Hematopoietic multipotent progenitor cell treated with erythropoietin and hydrocortisone succinate and interleukin-3 and kit ligand, for 8 days (in vitro differentiated cells): ENCODE data around the gene SHOX.
"Not testable (repeated sequence)": the region's sequence is repeated elsewhere in the genome, so short reads cannot be mapped to it uniquely, and the experiment has no call there.

Experiments
- DNase-seq: peaks from one replicate; pipeline ENCODE4 v3.0.0-alpha.2; 2015

Gene SHOX

GRCh38 chrX:630612-631496 is at the start of gene SHOX:
TSS of gene SHOX (plus strand) at chrX:630791. CDS start at chrX:630898, 107 bp downstream.
- DNase-seq, result no peak

DNA sequence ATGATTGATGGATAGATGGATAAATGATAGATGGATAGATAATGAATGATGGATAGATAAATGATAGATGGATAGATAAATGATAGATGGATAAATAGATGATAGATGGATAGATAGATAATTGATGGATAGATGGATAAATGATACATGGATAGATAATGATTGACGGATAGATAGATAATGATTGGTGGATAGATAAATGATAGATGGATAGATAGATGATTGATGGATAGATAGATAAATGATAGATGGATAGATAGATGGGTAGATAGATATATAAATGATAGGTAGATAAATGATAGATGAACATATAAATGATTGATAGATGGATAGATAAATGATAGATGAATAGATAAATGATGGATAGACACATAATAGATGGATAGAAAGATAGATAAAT is 49.5 kb upstream of the SHOX start:
- no peak for DNase-seq

DNA sequence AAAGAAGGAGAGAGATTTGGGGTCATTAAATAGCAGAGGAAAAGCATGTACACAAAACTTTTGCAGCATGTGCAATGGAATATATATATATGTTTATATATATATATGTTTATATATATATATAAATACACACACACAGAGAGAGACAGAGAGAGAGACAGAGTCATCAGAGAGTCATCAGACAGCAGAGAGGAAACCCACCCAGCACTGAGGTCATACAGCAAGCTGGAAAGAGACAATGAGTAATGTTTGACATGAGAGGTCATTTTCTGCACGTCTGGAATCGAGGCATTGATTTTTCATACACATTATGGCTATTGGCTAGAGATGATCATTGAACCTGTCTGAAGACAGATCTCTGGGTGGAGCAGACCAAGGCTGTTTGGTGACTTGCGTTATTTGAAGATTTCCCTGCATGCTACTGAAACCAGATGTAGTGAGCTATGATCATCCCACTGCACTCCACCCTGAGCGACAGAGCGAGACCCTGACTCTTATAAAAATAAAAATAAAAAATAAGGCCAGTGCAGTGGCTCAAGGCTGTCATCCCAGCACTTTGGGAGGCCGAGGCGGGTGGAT is 48.8 kb upstream of the SHOX start:
- no peak for DNase-seq

- DNase-seq, result no peak
Measured at GRCh38 chrX:584572-584971, 46.0 kb upstream of the SHOX start.

- DNase-seq, result no peak
Measured at GRCh38 chrX:585115-585808, 45.3 kb upstream of the SHOX start.

DNA sequence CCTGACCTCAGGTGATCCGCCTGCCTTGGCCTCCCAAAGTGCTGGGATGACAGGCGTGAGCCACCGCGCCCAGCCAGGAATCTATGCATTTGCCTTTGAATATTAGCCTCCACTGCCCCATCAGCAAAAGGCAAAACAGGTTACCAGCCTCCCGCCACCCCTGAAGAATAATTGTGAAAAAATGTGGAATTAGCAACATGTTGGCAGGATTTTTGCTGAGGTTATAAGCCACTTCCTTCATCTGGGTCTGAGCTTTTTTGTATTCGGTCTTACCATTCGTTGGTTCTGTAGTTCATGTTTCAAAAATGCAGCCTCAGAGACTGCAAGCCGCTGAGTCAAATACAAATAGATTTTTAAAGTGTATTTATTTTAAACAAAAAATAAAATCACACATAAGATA is 44.2 kb upstream of the SHOX start:
- DNase-seq, result no peak

DNA sequence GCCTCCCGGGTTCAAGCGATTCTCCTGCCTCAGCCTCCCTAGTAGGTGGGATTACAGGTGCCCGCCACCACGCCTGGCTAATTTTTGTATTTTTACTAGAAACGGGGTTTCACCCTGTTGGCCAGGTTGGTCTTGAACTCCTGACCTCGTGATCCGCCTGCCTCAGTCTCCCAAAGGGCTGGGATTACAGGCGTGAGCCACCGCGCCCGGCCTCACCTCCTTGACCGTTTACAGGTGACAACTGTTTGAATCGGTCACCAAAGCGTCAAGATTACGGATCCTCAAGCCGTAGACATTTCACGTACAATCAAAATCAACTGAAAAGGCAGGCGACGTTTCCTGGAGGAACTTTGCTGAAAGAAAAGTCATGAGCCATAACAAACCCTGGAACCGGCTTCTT is 41.3 kb upstream of the SHOX start:
- DNase-seq, result not testable (repeated sequence)

DNA sequence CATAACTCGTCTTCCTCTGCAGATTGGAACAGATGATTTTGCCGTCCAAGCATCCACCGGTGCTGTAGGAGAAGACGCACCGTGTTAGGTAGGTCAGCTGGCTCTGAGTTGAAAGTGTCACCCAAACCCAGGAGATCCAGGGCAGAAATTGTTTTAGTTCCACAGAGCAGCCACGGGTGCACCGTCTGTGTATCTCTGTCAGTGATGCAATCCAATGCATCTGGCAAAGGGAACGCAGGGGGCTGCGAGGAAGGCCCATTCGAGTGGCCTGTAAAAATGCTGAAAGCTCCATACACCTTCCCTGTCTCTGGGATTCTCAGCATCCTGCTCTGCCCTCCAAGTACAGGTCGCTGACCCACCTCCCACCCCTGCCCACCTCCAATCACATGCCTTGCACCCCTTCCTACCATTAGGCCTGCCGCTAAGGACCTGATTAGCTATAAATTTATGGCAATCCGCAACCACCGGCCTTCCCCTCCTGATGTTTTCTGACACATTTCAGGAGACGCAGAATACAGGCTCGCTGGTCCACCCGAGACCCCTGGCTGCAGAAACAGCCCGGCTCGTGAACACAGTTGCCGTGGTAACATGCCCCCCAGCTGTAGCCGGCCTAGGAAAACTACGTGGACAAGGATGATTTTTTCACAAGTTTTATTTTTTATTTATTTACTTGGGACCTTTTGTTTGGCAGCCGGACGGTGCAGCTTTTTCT is 39.7 kb upstream of the SHOX start:
- no peak for DNase-seq

GRCh38 chrX:599837-600715 is 30.5 kb upstream of the SHOX start:
- DNase-seq, result no peak

DNA sequence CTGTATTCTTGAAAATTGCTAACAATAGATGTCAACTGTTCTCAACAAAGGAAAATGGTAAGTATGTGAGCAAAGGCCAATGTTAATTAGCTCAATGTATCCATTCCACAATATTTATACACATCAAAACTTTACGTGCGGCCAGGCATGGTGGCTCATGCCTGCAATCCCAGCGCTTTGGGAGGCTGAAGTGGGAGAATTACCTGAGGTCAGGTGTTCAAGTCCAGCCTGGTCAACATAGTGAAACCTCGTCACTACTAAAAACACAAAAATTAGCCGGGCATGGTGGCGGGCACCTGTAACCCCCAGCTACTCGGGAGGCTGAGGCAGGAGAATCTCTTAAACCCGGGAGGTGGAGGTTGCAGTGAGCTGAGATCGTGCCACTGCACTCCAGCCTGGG is 27.6 kb upstream of the SHOX start:
- not testable (repeated sequence) for DNase-seq

DNA sequence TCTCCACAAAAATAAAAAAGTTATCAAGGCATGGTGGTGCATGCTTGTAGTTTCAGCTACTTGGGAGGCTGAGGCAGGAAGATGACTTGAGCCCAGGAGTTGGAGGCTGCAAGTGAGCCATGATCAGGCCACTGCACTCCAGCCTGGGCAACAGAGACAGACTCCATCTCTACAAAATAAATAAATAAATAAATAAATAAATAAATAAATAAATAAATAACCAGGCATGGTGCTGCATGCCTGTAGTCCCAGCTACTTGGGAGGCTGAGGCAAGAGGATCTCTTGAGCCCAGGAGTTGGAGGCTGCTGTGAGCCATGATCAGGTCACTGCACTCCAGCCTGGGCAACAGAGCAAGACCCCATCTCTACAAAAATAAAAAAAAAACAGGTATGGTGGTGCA is 26.0 kb upstream of the SHOX start:
- not testable (repeated sequence) for DNase-seq

DNA sequence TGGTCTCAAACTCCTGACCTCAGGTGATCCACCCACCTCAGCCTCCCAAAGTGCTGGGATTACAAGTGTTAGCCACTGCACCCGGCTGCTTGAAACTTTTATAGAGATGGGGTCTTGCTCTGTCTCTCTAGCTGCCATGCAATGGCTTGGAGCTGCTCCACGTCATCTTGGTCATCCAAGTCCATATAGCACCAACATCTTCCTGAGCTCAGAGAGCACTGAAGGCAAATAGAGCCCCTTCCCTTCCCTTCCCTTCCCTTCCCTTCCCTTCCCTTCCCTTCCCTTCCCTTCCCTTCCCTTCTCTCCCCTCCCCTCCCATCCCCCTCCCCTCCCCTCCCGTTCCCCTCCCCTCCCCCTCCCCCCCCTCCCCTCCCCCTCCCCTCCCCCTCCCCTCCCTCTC is 22.5 kb upstream of the SHOX start:
- DNase-seq, result not testable (repeated sequence)

DNA sequence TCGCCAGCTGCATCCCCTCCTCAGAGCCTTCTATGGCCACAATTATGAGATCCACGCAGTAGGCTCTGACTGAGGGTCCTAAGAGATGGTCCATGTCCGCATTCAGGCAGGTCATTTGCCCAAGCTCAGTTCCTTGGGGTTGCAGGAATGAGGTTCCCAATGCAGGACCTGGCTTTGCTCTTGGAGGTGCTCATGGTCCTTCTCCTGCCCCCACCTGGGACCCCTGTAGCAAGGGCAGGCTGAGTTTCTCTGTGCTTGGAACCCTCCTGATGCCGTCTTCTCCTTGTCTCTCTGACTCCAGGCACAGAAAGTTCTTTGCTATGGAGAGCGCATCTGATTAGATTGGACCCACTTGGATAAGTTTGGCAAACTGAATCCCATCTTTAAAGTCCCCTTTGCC is 16.5 kb upstream of the SHOX start:
- DNase-seq, result no peak

DNA sequence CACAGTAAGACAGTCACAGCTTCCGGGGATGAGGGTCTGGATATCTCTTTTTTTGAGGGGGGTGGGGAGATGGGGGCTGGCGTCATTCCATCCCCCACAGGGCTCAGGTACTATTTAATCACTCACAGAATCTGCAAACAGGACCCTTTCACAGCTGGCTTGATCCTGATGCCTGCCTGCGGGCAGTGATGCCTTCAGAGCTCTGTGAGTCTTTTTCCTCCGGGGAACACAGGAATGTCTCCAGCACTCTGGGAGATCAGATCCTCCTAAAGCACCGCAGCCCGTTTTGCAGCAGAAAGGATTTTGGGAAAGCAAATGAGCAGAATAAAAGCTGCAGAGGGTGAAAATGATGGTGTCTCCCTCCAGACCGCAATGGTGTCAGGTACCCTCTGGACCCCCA is 13.2 kb upstream of the SHOX start:
- DNase-seq, result no peak

- DNase-seq, result no peak
Measured at GRCh38 chrX:617891-618290, 12.7 kb upstream of the SHOX start.

- DNase-seq, result not testable (repeated sequence)
Measured at GRCh38 chrX:618304-618703, 12.3 kb upstream of the SHOX start.

GRCh38 chrX:618761-619450 is 11.7 kb upstream of the SHOX start:
- no peak for DNase-seq

GRCh38 chrX:619451-619811 is 11.2 kb upstream of the SHOX start:
- no peak for DNase-seq

DNA sequence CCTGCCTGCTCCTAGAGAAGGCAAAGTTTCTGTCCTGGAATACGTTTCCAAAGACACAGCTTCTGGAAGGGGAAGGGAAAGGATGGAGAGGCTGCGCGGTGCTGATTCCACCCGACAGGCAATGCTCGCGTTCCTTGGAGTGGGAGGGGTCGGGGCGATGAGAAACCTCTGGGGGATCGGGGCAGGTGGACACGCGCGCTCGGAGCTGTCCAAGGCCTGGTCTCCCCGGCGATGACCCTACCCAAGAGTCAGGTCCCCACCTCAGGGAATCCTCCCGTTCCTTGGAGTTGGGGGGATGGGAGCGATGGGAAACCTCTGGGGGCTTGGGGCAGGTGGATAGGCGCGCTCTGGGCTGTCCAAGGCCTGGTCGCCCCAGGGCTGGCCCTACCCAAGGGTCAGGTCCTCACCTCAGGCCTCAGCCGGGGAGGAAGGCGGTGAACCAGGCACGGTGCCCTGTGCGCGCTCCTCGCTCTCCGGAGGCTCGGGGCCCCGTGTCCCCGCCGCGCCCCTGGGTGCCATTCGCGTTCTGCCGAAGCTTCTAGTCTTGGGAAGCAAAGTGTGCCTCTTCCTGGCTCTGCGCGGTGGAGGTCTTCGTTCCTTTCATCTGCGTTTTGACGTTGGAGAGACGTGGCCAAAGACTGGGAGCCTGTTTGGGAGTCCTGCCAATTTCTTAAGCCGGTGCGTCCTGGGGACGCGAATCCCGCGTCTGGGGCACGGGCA is 10.6 kb upstream of the SHOX start:
- DNase-seq, result no peak

- no peak for DNase-seq
Measured at GRCh38 chrX:621705-622503, 8.7 kb upstream of the SHOX start.
